GM19239 (cell line): ENCODE results near the gene GMNN.
"Not testable (repeated sequence)": the region's sequence is repeated elsewhere in the genome, so short reads cannot be mapped to it uniquely, and the experiment has no call there.

Experiments used
- DNase-seq: peaks from one replicate; pipeline ENCODE4 v3.0.0; 2011; ENCODE audit warnings: low spot score; ENCODE audit not compliant: insufficient read length
- FAIRE-seq: peaks from 2 replicates; lab custom pipeline; 2011; peaks lifted over from hg19 to GRCh38; lab: Jason Lieb, UNC

Gene GMNN

DNA sequence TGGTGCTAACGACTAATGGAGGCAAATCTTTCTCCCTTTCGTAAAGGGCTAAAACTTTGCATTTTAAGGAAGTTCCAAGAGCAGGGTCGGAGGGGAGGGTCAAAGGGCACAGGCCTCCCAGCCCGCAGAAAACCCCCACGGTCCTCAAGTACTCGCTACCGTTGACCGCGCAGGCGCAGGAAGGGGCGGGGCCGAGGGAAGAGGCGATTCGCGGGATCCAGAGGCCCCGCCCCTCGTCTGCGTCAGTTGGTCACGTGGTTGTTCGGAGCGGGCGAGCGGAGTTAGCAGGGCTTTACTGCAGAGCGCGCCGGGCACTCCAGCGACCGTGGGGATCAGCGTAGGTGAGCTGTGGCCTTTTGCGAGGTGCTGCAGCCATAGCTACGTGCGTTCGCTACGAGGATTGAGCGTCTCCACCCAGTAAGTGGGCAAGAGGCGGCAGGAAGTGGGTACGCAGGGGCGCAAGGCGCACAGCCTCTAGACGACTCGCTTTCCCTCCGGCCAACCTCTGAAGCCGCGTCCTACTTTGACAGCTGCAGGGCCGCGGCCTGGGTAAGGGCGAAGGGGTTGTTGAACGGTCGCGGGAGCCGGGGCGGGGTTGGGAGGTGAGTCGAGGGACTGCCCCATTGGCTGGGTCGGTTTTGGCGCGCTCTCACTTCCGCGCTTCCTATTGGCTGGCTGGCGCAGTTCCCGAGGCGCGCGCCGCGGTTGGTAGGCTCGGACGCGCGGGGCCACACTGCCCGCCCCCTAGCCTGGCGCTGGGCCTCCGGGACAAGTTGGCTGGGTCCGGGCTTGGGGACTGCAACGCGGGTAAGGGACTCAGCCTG lies at the start of gene GMNN:
Gene GMNN (plus strand): TSS at position 242 of the 824 bp plus-strand sequence. CDS start 2,310 bp downstream, outside the sequence.
- FAIRE-seq (peak; percentile 90), DNase-seq (peak; percentile 85)

GRCh38 chr6:24730653-24731052 lies 44.1 kb upstream of the GMNN start:
- not testable (repeated sequence) for DNase-seq, FAIRE-seq

- not testable (repeated sequence) for FAIRE-seq, DNase-seq
Measured at GRCh38 chr6:24731456-24732134, 43.1 kb upstream of the GMNN start.

- DNase-seq: no peak
- FAIRE-seq: no peak
Measured at GRCh38 chr6:24734166-24734565, 40.6 kb upstream of the GMNN start.

GRCh38 chr6:24734710-24735109 lies 40.0 kb upstream of the GMNN start:
- DNase-seq, FAIRE-seq: not testable (repeated sequence)

DNA sequence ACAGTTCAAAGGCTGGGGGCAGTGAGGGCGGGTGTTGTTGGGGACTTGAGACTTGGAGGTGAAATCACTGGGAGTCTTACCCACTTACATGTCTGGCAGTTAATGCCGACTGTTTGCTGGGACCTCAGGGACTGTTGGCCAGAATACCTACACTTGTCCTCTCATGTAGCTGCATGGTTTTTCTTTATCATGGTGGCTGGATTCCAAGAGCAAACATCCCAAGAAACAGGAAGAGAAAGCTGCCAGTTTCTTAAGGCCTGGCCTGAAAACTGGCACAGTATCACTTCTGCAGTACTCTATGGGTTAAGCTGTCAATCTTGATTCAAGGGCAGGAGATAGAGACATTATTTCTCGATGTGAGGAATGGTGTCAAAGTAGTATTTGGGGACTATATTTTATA lies 36.0 kb upstream of the GMNN start:
- DNase-seq (no peak), FAIRE-seq (no peak)

GRCh38 chr6:24740861-24741260 lies 33.9 kb upstream of the GMNN start:
- no peak for DNase-seq
- FAIRE-seq: no peak

- FAIRE-seq (no peak), DNase-seq (no peak)
Measured at GRCh38 chr6:24742216-24742738, 32.5 kb upstream of the GMNN start.

DNA sequence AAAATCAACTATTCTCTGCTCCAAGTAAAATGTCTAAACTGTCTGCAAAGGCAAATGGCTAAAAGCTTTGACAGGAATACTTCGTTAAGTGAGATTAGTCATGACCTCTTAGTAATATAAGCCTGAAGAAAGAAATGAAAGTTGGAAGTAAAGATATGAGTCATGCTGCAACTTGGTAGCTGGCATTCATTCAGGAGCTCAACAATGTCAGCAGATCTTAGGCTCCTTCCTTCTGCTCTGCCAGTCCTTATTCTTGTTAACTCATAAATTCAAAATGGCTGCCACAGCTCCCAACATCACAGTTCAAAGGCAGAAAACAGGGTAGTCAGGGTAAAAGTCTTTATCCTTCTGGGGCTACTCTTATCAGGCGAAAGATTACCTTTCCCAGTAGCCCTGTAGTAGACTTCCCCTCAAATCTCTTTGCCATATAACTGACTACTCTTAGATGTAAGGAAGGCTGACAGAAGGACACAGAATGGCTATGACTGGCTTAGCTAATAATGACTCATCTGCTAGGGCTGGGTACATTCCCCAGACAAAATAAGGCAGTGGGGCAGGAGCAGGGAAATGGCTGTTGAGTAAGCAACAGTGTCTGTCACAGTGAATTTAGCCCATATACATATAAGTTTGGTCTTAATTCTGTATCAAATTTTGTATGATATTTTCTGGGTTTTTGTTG lies 31.3 kb upstream of the GMNN start:
- peak; percentile 77 for FAIRE-seq

DNA sequence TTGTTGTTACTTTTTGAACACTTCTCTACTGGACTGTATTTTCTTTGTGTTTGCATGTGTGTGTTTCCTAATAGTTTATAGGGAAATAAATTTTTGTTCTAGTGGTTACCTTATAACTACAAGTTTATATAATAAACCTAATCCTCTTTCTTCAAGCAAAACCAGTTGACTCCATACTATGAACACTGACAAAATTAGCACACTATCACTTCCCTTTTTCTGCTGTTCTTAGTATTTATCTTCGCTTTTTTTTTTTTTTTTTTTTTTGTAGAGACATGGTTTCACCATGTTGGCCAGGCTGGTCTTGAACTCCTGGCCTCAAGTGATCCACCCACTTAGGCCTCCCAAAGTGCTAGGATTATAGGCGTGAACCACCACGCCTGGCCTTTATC lies 30.8 kb upstream of the GMNN start:
- no peak for DNase-seq
- FAIRE-seq: no peak

More for the DNA sequence above, 31.3 kb upstream of the GMNN start:
- DNase-seq: no peak

DNA sequence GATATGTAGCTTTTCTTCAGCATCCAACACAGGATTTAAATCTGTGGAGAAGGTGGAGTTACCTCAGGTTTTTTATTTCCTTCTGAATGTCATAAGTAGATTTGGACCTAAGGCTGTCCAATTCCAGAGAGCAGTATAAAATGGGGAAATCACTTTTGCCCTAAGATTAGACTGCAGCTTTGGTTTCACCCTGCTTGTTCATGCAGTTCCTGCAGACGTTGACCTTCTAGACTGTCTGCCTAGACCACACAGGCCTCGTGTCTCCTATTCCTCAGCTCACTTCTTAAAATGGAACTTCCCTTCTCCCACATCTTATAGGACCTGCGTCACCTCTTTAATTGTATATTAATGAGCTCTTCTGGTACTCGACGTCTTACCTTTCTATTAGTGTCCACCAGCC lies 29.8 kb upstream of the GMNN start:
- DNase-seq (no peak), FAIRE-seq (no peak)

- DNase-seq: no peak
- no peak for FAIRE-seq
Measured at GRCh38 chr6:24749297-24749696, 25.4 kb upstream of the GMNN start.

- not testable (repeated sequence) for FAIRE-seq, DNase-seq
Measured at GRCh38 chr6:24750878-24751277, 23.9 kb upstream of the GMNN start.

DNA sequence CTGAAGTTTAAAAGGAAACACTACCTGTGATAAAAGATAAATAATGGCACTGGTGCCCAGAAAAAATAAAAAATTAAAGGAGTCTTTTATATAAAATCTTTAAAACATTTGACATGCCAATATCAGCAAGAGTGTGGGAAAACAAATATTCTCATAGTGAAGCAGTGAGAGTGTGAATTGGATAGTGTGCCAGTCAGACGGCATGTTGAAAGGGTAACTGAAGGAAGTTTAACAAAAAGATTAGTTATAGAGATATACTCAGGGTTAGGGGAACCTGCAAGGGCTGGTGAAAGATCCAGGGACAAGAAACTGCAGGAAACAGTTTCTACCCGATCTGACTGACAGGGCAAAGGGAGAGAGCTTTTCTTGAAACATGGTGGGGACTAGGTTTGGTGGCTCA lies 22.2 kb upstream of the GMNN start:
- FAIRE-seq (no peak), DNase-seq (no peak)

DNA sequence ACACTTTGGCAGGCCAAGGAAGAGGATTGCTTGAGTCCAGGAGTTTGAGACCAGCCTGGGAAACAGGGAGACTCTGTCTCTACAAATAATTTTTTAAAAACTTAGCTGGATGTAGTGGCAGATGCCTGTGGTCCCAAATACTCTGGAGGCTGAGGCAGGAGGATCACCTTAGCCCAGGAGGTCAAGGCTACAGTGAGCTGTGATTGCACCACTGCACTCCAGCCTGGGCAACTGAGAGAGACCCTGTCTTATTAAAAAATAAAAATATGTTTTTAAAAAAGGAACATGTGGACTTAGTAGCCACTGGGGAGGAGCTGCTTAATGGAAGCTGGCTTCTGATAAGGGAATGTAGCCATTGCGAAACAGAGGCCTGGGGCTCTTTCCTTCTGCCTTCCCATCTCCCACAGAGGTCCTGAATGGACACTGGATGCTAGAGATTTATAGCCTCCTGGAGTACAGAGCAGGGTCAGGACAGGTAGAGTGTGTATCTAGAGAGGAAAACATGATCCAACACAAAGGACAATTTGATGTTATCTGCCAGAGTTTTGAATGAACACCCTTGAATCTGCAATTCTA lies 21.7 kb upstream of the GMNN start:
- FAIRE-seq (no peak), DNase-seq (no peak)

DNA sequence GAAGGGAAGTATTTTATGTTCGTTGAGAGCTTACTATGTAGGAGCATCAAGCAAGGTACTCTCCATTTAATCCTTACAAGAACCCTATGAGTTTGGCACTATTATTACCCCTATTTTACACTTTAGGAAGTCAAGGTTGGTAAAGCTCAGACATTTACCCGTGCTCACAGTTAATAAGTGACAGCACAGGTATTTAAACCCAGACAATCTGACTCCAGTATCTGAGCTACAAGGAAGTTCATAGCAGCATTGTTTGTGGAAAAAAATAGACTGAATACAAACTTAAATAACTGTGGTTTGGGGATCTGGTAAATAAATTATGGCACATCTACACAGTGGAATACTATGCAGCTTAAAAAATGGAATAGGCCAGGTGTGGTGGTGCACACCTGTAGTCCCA lies 21.2 kb upstream of the GMNN start:
- DNase-seq (no peak), FAIRE-seq (no peak)

DNA sequence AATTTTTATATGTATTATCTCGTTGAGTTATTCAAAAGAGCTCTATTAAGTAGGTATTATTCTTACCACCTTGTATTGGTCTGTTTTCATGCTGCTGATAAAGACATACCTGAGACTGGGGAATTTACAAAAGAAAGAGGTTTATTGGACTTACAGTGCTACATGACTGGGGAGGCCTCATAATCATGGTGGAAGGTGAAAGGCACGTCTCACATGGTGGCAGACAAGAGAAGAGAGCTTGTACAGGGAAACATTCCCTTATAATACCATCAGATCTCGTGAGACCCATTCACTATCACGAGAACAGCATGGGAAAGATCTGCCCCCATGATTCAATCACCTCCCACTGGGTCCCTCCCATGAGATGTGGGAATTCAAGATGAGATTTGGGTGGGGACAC lies 20.4 kb upstream of the GMNN start:
- not testable (repeated sequence) for FAIRE-seq, DNase-seq

GRCh38 chr6:24755279-24755678 lies 19.5 kb upstream of the GMNN start:
- no peak for FAIRE-seq
- DNase-seq: no peak

DNA sequence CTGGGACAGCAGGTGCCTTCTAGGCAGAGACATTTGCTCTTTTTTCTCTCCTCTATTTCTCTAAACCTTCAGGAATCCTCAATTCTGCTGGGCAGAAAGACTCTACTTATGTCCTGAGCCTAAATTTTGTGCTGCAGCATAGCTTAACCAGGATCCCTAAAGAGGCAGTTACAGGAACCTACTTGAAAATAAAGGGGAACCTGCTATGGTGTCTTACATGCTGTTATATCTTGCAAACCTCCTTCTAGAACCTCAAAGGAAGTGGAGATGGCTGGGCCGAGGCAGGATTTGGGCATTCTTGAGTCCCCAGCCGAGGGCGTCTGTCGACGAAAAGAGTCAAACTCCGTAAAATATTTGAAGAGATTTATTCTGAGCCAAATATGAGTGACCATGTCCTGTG lies 17.1 kb upstream of the GMNN start:
- FAIRE-seq: no peak
- DNase-seq: no peak

- DNase-seq: no peak
- FAIRE-seq: no peak
Measured at GRCh38 chr6:24759718-24760117, 15.0 kb upstream of the GMNN start.
